ENCODE measurements around the gene PLIN3.
A peak's percentile ranks its signal among the peaks of the same experiment; 100 is the strongest.
"Not testable (repeated sequence)": the region's sequence is repeated elsewhere in the genome, so short reads cannot be mapped to it uniquely, and the experiment has no call there.

The PLIN3 gene

GRCh38 chr19:4832776-4833175 lies 34.7 kb downstream of the PLIN3 start:
- no peaks in the 10 kb centered on the region for H3K9me3 ChIP-seq (ENCODE audit: control insufficient read depth, low read depth, low read length)
- H3K9ac ChIP-seq (ENCODE audit: low read length) = no peak overlapping the region
- no peaks in the 10 kb centered on the region for H3K36me3 ChIP-seq (ENCODE audit: control insufficient read depth, low read depth, low read length)
- no peak overlapping the region for H3K27ac ChIP-seq (ENCODE audit: low read length)
- no peaks in the 10 kb centered on the region for H3K4me1 ChIP-seq (ENCODE audit: control insufficient read depth, low read depth, low read length)
- peaks cover 21% of the 10 kb centered on the region for H3K27me3 ChIP-seq (ENCODE audit: control insufficient read depth, insufficient read depth, low read length)
- no peak overlapping the region for H3K4me3 ChIP-seq (ENCODE audit: low read length)

DNA sequence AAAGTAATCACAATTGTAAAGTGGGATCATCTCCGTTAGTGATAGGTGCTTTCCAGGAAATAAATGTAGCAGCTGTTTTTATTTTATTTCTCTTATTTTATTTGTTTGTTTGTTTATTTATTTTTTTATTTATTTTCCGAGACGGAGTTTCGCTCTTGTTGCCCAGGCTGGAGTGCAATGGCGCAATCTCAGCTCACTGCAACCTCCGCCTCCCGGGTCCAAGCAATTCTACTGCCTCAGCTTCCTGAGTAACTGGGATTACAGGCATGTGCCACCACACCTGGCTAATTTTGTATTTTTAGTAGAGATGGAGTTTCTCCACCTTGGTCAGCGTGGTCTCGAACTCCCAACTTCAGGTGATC lies 35.5 kb downstream of the PLIN3 start:
- not testable (repeated sequence) for H3K9ac ChIP-seq (ENCODE audit: low read length); H3K27ac ChIP-seq (ENCODE audit: low read length); H3K9me3 ChIP-seq (ENCODE audit: control insufficient read depth, low read depth, low read length); H3K36me3 ChIP-seq (ENCODE audit: control insufficient read depth, low read depth, low read length); H3K4me1 ChIP-seq (ENCODE audit: control insufficient read depth, low read depth, low read length)
- Histone ChIP-seq H3K27me3 (ENCODE audit: control insufficient read depth, insufficient read depth, low read length) (peaks cover 21% of the 10 kb centered on the region), H3K4me3 (ENCODE audit: low read length) (peak overlapping the region; percentile 62)

- Histone ChIP-seq H3K9ac (ENCODE audit: low read length) (no peak within 1 kb of the TSS), H3K9me3 (ENCODE audit: control insufficient read depth, low read depth, low read length) (no peaks in the 10 kb centered on the region), H3K27ac (ENCODE audit: low read length) (no peak within 1 kb of the TSS), H3K27me3 (ENCODE audit: control insufficient read depth, insufficient read depth, low read length) (peaks cover 21% of the 10 kb centered on the region), H3K4me1 (ENCODE audit: control insufficient read depth, low read depth, low read length) (no peaks in the 10 kb centered on the region), H3K4me3 (ENCODE audit: low read length) (peak within 1 kb of the TSS; percentile 62), H3K36me3 (ENCODE audit: control insufficient read depth, low read depth, low read length) (no peaks in the 10 kb centered on the region)
These were observed 36.0 kb downstream of the PLIN3 start, which contains the start of gene TICAM1 for GRCh38 chr19:4831304-4831978. TICAM1 (minus strand) TSS chr19:4831712; CDS start chr19:4818377, 13,335 bp downstream.

GRCh38 chr19:4830768-4831265 lies 36.6 kb downstream of the PLIN3 start:
- Histone ChIP-seq H3K9ac (ENCODE audit: low read length) (no peak overlapping the region), H3K27ac (ENCODE audit: low read length) (no peak overlapping the region), H3K4me3 (ENCODE audit: low read length) (peak overlapping the region; percentile 62), H3K9me3 (ENCODE audit: control insufficient read depth, low read depth, low read length) (no peaks in the 10 kb centered on the region), H3K27me3 (ENCODE audit: control insufficient read depth, insufficient read depth, low read length) (peaks cover 21% of the 10 kb centered on the region), H3K4me1 (ENCODE audit: control insufficient read depth, low read depth, low read length) (no peaks in the 10 kb centered on the region), H3K36me3 (ENCODE audit: control insufficient read depth, low read depth, low read length) (no peaks in the 10 kb centered on the region)

- H3K27ac ChIP-seq (ENCODE audit: low read length) = no peak overlapping the region
- H3K4me1 ChIP-seq (ENCODE audit: control insufficient read depth, low read depth, low read length) = no peaks in the 10 kb centered on the region
- no peaks in the 10 kb centered on the region for H3K36me3 ChIP-seq (ENCODE audit: control insufficient read depth, low read depth, low read length)
- H3K9me3 ChIP-seq (ENCODE audit: control insufficient read depth, low read depth, low read length) = no peaks in the 10 kb centered on the region
- no peak overlapping the region for H3K9ac ChIP-seq (ENCODE audit: low read length)
- no peak overlapping the region for H3K4me3 ChIP-seq (ENCODE audit: low read length)
- H3K27me3 ChIP-seq (ENCODE audit: control insufficient read depth, insufficient read depth, low read length) = peaks cover 21% of the 10 kb centered on the region
These were observed 37.1 kb downstream of the PLIN3 start for GRCh38 chr19:4830332-4830731.

DNA sequence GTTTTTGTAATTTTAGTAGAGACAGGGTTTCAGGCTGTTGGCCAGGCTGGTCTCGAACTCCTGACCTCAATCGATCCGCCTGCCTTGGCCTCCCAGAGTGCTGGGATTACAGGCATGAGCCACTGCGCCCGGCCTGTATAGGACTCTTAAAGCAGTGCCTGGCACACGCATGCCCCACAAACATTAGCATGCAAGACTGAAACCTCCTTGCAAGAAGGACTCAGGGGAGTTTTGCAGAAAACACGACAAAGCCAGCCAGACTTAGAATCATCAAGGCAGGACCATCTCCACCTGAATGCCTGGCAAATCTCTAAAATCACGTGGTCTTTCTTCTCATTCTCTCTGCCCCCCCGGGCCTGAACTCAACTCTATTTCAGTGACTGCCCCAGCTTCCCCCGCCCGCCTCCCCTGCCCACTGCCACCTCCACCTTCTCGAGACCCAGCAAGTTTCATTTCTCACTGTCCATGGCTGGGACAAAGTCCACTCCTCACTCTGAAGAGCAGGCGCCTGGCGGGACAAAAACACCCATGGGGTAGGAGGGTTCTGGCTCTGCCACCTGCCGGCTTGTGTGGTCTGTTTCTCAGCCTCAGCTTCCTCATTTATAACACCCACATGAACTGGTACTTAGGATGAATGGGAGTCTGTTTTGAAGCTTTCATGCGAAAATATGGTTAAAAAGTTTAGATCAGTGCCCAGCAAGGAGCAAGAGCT lies 38.3 kb downstream of the PLIN3 start:
- H3K9ac ChIP-seq (ENCODE audit: low read length) = no peak overlapping the region

GRCh38 chr19:4823577-4823976 lies 43.9 kb downstream of the PLIN3 start:
- Histone ChIP-seq H3K36me3 (ENCODE audit: control insufficient read depth, low read depth, low read length) (no peaks in the 10 kb centered on the region), H3K4me3 (ENCODE audit: low read length) (no peak overlapping the region), H3K27ac (ENCODE audit: low read length) (no peak overlapping the region), H3K9me3 (ENCODE audit: control insufficient read depth, low read depth, low read length) (no peaks in the 10 kb centered on the region), H3K27me3 (ENCODE audit: control insufficient read depth, insufficient read depth, low read length) (no peaks in the 10 kb centered on the region), H3K9ac (ENCODE audit: low read length) (no peak overlapping the region), H3K4me1 (ENCODE audit: control insufficient read depth, low read depth, low read length) (no peaks in the 10 kb centered on the region)

More for the DNA sequence above, 38.3 kb downstream of the PLIN3 start:
- H3K27ac ChIP-seq (ENCODE audit: low read length) = no peak overlapping the region
- no peaks in the 10 kb centered on the region for H3K36me3 ChIP-seq (ENCODE audit: control insufficient read depth, low read depth, low read length)
- no peaks in the 10 kb centered on the region for H3K4me1 ChIP-seq (ENCODE audit: control insufficient read depth, low read depth, low read length)
- no peaks in the 10 kb centered on the region for H3K9me3 ChIP-seq (ENCODE audit: control insufficient read depth, low read depth, low read length)
- no peak overlapping the region for H3K4me3 ChIP-seq (ENCODE audit: low read length)
- peaks cover 21% of the 10 kb centered on the region for H3K27me3 ChIP-seq (ENCODE audit: control insufficient read depth, insufficient read depth, low read length)

DNA sequence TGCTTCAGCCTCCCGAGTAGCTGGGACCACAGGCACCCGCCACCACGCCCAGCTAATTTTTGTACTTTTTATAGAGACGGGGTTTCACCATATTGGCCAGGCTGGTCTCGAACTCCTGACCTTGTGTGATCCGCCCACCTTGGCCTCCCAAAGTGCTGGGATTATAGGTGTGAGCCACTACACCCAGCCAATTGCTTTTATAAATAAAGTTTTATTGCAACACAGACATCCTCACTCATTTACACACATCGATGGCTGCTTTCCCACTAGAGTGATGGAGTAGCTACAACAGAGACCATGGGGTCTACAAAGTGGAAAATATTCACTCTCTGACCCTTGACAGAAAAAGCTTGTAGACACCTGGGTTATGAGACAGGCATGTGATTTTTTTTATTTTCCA lies 45.1 kb downstream of the PLIN3 start:
- H3K27ac ChIP-seq (ENCODE audit: low read length); H3K36me3 ChIP-seq (ENCODE audit: control insufficient read depth, low read depth, low read length); H3K9me3 ChIP-seq (ENCODE audit: control insufficient read depth, low read depth, low read length); H3K4me3 ChIP-seq (ENCODE audit: low read length); H3K27me3 ChIP-seq (ENCODE audit: control insufficient read depth, insufficient read depth, low read length); H3K9ac ChIP-seq (ENCODE audit: low read length); H3K4me1 ChIP-seq (ENCODE audit: control insufficient read depth, low read depth, low read length): not testable (repeated sequence)

DNA sequence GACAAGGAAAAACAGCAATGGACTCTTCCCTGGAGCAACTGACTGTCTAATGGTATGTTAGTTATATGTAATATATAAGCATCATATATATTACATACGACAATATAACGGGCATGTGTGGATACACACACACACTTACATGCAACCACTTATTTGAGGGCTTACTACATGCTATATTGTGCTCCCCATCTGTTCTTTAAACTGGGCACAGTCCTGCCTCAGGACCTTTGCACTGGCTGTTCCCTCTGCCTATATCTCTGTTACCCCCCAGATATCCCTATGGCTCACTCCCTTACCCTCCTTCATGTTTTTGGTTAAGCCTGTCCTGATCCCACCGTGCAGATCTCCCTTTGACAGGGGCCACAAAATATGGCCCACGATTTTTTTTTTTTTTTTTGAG lies 46.2 kb downstream of the PLIN3 start:
- H3K27ac ChIP-seq (ENCODE audit: low read length) = no peak overlapping the region
- no peaks in the 10 kb centered on the region for H3K36me3 ChIP-seq (ENCODE audit: control insufficient read depth, low read depth, low read length)
- H3K27me3 ChIP-seq (ENCODE audit: control insufficient read depth, insufficient read depth, low read length) = peaks cover 7% of the 10 kb centered on the region
- no peak overlapping the region for H3K9ac ChIP-seq (ENCODE audit: low read length)
- H3K4me1 ChIP-seq (ENCODE audit: control insufficient read depth, low read depth, low read length) = no peaks in the 10 kb centered on the region
- no peak overlapping the region for H3K4me3 ChIP-seq (ENCODE audit: low read length)
- H3K9me3 ChIP-seq (ENCODE audit: control insufficient read depth, low read depth, low read length) = no peaks in the 10 kb centered on the region

DNA sequence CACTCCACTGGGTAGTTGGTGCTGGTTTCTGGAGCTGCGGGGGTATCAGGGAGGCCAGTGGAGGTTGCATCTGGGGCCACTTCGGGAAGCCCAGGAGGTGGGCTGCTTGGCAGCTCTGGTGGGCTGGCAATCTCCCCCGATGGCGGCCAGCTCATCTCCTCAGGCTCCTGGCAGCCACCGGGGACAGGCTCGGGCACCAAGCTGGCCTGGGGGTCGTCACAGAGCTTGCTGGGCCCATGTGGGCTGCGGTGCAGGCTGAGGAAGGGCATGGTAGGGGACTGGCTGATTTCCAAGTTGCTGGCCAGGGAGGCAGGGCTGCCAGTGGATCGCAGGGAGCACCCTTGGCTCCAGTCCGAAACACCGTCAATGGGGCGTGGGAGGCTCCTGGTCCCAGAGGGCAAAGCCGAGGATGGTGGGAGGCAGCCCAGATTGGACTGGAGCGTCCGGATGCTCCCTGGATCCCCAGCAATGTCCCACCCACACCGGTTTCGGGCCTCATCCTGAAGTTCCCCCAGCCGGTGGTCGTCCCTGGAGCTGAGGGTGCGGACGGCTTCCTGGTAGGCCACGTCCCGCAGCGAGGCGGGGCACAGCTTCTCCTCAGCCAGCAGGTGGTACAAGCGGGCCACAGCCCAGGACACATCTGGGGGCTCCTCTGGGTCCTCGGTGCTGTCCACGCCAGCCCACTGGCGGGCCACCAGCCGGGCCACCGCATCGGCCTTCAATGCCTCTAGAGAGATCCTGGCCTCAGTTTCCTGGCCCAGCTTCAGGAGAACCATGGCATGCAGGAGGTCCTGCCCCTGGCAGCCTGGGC lies 49.8 kb downstream of the PLIN3 start:
- Histone ChIP-seq H3K27ac (ENCODE audit: low read length) (no peak overlapping the region), H3K4me1 (ENCODE audit: control insufficient read depth, low read depth, low read length) (no peaks in the 10 kb centered on the region), H3K4me3 (ENCODE audit: low read length) (no peak overlapping the region), H3K27me3 (ENCODE audit: control insufficient read depth, insufficient read depth, low read length) (peaks cover 10% of the 10 kb centered on the region), H3K9ac (ENCODE audit: low read length) (no peak overlapping the region), H3K9me3 (ENCODE audit: control insufficient read depth, low read depth, low read length) (no peaks in the 10 kb centered on the region), H3K36me3 (ENCODE audit: control insufficient read depth, low read depth, low read length) (no peaks in the 10 kb centered on the region)

DNA sequence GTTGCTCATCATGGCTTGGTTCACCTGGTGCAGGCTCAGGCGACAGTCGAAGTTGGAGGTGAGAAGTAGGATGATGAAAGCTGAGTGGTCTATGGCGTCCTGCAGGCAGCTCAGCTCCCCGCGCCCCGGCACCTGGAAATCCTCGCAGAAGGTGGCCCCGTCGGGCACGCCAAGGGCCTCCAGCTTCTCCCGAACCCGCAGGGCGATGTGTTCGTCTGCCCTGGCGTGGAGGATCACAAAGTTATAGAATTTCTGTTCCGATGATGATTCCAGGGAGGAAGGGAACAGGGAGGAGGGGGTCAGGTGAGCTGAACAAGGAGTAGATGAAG lies 50.6 kb downstream of the PLIN3 start:
- Histone ChIP-seq H3K36me3 (ENCODE audit: control insufficient read depth, low read depth, low read length) (no peaks in the 10 kb centered on the region), H3K9me3 (ENCODE audit: control insufficient read depth, low read depth, low read length) (no peaks in the 10 kb centered on the region)

More for the DNA sequence above, 50.6 kb downstream of the PLIN3 start:
- Histone ChIP-seq H3K27ac (ENCODE audit: low read length) (no peak overlapping the region), H3K4me3 (ENCODE audit: low read length) (no peak overlapping the region), H3K4me1 (ENCODE audit: control insufficient read depth, low read depth, low read length) (no peaks in the 10 kb centered on the region), H3K9ac (ENCODE audit: low read length) (no peak overlapping the region), H3K27me3 (ENCODE audit: control insufficient read depth, insufficient read depth, low read length) (peaks cover 10% of the 10 kb centered on the region)
